Activated CD4-positive, alpha-beta T cell treated with anti-CD3 and anti-CD28 coated beads, Interleukin-2, amount 10 ng/mL, durations not matched to agents 24 days and 14 days (primary cell): ENCODE data around the gene KNG1. TPM values are rescaled to one million over a fixed set of nuclear protein-coding genes. Genes with fewer than 3 reads are reported as not detected.

Experiments
- DNase-seq: peaks from one replicate; pipeline ENCODE4 v3.0.0; 2022
- H3K27ac Mint-ChIP-seq: one replicate; pipeline ENCODE4 v1.8.0; 2022; ENCODE audit warnings: mild to moderate bottlenecking, mixed read lengths
- H3K27me3 Mint-ChIP-seq: one replicate; pipeline ENCODE4 v1.8.0; 2022; ENCODE audit warnings: mixed read lengths
- H3K36me3 Mint-ChIP-seq: one replicate; pipeline ENCODE4 v1.8.0; 2022; ENCODE audit warnings: low read depth, mild to moderate bottlenecking, mixed read lengths
- H3K4me1 Mint-ChIP-seq: one replicate; pipeline ENCODE4 v1.8.0; 2021; ENCODE audit warnings: mixed read lengths
- H3K4me3 Mint-ChIP-seq: one replicate; pipeline ENCODE4 v1.8.0; 2022; ENCODE audit warnings: mild to moderate bottlenecking, moderate library complexity, mixed read lengths
- H3K9me3 Mint-ChIP-seq: one replicate; pipeline ENCODE4 v1.8.0; 2021; ENCODE audit warnings: mixed read lengths
- intact Hi-C: fragments of 100-400 bp; cut with micrococcal nuclease; formaldehyde crosslinking; loops from one replicate; pipeline ENCODE4 v1.15.1; 2023
- total RNA-seq: library from RNA; stranded (reverse); gene quantifications from 2 replicates; pipeline ENCODE4 v1.2.3, GENCODE V29; 2022

KNG1 gene
- total RNA-seq, 1 donor from 2014 or later: not detected

- Mint-ChIP-seq H3K4me1 (peaks cover 2% of the 10 kb centered on the region), H3K4me3 (no peak overlapping the region), H3K36me3 (no peaks in the 10 kb centered on the region), H3K27ac (no peak overlapping the region), H3K27me3 (peaks cover 4% of the 10 kb centered on the region), H3K9me3 (no peaks in the 10 kb centered on the region)
- no peak for DNase-seq
- intact Hi-C loops: no loop called here
Observed at GRCh38 chr3:186742618-186743380, 25.6 kb downstream of the KNG1 start.

GRCh38 chr3:186743666-186744065 lies 26.5 kb downstream of the KNG1 start:
- DNase-seq: no peak
- Mint-ChIP-seq H3K27ac (no peak overlapping the region), H3K4me1 (peaks cover 4% of the 10 kb centered on the region), H3K4me3 (no peak overlapping the region), H3K27me3 (peaks cover 4% of the 10 kb centered on the region), H3K9me3 (no peaks in the 10 kb centered on the region), H3K36me3 (no peaks in the 10 kb centered on the region)
- intact Hi-C loops: no loop called here

DNA sequence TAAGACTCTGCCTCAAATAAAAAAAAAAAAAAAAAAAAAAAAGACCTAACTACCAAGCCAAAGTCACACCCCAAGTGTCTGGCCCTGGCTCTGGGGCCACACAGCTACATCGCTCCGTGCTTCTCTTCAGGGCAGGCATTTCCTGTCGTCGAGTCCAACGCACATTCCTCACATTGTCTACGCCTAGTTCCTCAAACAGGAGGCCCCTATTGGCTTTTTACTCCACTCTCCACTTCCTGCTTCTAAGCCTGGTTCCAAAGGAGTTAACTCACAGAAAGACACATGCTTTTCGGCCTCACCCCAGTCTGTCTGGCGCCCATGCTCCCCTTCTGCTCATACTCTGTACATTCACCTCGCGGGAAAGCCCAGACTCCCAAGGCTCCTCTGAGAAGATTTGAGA lies 28.8 kb downstream of the KNG1 start:
- no peak for DNase-seq
- Mint-ChIP-seq H3K4me3 (no peak overlapping the region), H3K9me3 (no peaks in the 10 kb centered on the region), H3K4me1 (peaks cover 4% of the 10 kb centered on the region), H3K36me3 (no peaks in the 10 kb centered on the region), H3K27me3 (peaks cover 4% of the 10 kb centered on the region), H3K27ac (no peak overlapping the region)
- intact Hi-C loops: no loop called here

DNA sequence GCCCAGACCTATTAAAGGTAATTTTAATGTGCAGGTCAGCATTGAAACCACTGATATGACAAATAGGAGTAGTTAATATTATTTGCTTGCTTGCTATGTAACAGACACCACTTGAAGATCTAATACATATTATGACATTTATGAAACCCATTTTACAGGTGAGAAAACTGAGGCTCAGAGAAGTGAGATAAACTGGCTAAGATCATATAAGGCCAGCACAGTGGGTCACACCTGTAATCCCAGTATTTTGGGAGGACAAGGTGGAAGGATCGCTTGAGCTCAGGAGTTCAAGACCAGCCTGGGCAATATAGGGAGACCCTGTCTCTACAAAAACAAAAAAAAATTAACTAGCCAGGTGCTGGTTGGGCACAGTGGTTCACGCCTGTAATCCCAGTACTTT lies 33.2 kb downstream of the KNG1 start:
- Mint-ChIP-seq H3K36me3 (no peaks in the 10 kb centered on the region), H3K4me1 (peaks cover 9% of the 10 kb centered on the region), H3K27ac (no peak overlapping the region), H3K27me3 (no peaks in the 10 kb centered on the region), H3K4me3 (no peak overlapping the region), H3K9me3 (no peaks in the 10 kb centered on the region)
- intact Hi-C loops: no loop called here
- DNase-seq: no peak

DNA sequence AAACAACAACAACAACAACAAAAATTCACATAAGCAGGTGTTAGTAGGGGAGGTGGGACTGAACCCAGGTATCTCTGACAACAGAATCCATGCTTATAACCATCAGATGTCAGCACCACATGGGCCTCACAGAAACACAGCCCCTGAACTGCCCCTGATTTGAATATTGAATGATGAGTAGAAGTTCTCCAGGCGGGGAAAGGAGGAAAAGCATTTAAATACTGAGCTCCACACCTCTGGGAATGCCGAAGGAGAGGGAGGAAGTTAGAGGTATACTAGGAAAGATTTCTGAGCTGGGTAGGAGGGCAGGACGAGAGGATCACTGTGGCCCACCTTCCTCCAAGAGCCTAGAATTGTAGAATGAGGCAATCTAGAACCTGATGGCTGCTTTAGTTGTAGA lies 34.3 kb downstream of the KNG1 start:
- Mint-ChIP-seq H3K4me1 (peaks cover 7% of the 10 kb centered on the region), H3K36me3 (no peaks in the 10 kb centered on the region), H3K27me3 (no peaks in the 10 kb centered on the region), H3K27ac (no peak overlapping the region), H3K9me3 (no peaks in the 10 kb centered on the region), H3K4me3 (no peak overlapping the region)
- intact Hi-C loops: no loop called here
- no peak for DNase-seq

DNA sequence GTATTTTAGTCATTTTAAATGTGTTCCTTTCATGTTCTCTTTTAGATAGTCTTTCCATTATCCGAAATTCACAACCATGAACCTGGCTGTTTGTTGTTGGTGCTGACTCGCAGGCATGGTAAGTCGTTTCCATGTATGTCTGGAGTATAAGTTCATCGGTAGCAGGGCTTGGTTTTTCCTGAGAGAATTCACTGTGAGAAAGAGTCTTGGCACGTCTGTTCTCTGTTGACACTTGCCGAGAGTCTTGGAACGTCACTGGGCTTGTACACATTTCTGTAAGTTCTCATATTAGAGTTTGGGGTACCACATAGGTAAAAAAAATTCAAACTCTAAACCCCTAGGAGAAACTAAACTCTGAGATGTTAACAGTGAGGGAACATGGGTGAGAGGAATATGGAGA lies 36.8 kb downstream of the KNG1 start:
- H3K9me3 Mint-ChIP-seq: no peaks in the 10 kb centered on the region
- H3K4me3 Mint-ChIP-seq: no peak overlapping the region
- peaks cover 3% of the 10 kb centered on the region for H3K27me3 Mint-ChIP-seq
- intact Hi-C loops: no loop called here
- no peaks in the 10 kb centered on the region for H3K36me3 Mint-ChIP-seq
- H3K4me1 Mint-ChIP-seq: peaks cover 5% of the 10 kb centered on the region
- H3K27ac Mint-ChIP-seq: no peak overlapping the region
- DNase-seq: no peak

DNA sequence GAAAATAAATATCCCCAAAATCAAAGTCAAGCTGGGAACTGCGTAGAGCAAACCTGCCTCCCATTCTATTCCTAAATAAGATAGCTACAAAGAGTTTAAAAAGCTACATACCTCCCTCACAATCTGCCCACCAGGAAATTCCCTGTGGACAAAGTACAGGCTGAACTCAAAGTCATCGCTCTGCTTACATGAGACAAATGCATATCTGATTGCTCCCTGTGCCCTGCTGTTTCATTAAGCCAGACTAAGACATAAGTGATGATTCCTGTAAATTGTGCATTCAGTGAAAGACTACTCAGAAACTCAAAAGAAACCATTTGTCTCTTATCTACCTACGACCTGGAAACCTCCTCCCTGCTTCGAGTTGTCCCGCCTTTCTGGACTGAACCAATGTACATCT lies 37.7 kb downstream of the KNG1 start:
- Mint-ChIP-seq H3K27ac (no peak overlapping the region), H3K27me3 (peaks cover 3% of the 10 kb centered on the region), H3K36me3 (no peaks in the 10 kb centered on the region), H3K4me3 (no peak overlapping the region), H3K9me3 (no peaks in the 10 kb centered on the region), H3K4me1 (peaks cover 5% of the 10 kb centered on the region)
- intact Hi-C loops: no loop called here
- DNase-seq: no peak

- H3K4me1 Mint-ChIP-seq: peaks cover 8% of the 10 kb centered on the region
- no peak overlapping the region for H3K27ac Mint-ChIP-seq
- peaks cover 3% of the 10 kb centered on the region for H3K27me3 Mint-ChIP-seq
- DNase-seq: no peak
- intact Hi-C loops: no loop called here
- H3K9me3 Mint-ChIP-seq: no peaks in the 10 kb centered on the region
- H3K4me3 Mint-ChIP-seq: no peak overlapping the region
- no peaks in the 10 kb centered on the region for H3K36me3 Mint-ChIP-seq
Observed at GRCh38 chr3:186757214-186757613, 40.1 kb downstream of the KNG1 start.

DNA sequence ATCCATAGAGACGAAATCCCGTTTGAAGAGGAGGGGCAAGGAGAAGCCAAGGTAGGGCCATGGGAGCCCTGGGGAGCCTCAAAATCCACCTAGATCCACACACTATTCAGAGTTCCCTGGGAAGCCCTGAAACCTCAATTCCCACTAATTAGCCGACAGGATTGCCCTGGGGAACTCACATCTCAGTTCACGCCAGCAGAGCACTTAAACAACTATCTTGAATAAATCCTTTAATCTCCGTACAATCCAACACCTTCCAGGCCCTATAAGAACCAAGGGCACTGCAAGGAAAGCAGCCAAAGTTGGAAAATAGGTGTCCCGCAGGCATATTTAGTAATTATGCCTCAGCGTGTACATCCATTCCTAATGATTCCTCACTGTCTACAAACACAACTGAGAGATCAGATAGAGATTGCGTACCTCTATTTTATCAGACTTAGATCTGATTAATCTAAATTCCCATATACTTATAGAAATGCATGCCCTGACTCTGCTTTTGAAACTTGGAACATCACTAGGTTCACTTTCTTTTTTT lies 40.6 kb downstream of the KNG1 start:
- Mint-ChIP-seq H3K4me3 (no peak overlapping the region), H3K27ac (no peak overlapping the region), H3K36me3 (no peaks in the 10 kb centered on the region), H3K27me3 (peaks cover 3% of the 10 kb centered on the region), H3K4me1 (peaks cover 8% of the 10 kb centered on the region), H3K9me3 (no peaks in the 10 kb centered on the region)
- no peak for DNase-seq
- intact Hi-C loops: no loop called here

- H3K36me3 Mint-ChIP-seq: no peaks in the 10 kb centered on the region
- intact Hi-C loops: no loop called here
- H3K4me1 Mint-ChIP-seq: peaks cover 3% of the 10 kb centered on the region
- H3K27me3 Mint-ChIP-seq: peaks cover 3% of the 10 kb centered on the region
- H3K27ac Mint-ChIP-seq: no peak overlapping the region
- no peak for DNase-seq
- no peaks in the 10 kb centered on the region for H3K9me3 Mint-ChIP-seq
- no peak overlapping the region for H3K4me3 Mint-ChIP-seq
Observed at GRCh38 chr3:186759231-186759930, 42.2 kb downstream of the KNG1 start.

- no peaks in the 10 kb centered on the region for H3K9me3 Mint-ChIP-seq
- H3K27ac Mint-ChIP-seq: no peak overlapping the region
- H3K4me3 Mint-ChIP-seq: no peak overlapping the region
- peaks cover 3% of the 10 kb centered on the region for H3K4me1 Mint-ChIP-seq
- intact Hi-C loops: no loop called here
- no peak for DNase-seq
- H3K27me3 Mint-ChIP-seq: peaks cover 3% of the 10 kb centered on the region
- H3K36me3 Mint-ChIP-seq: no peaks in the 10 kb centered on the region
Observed at GRCh38 chr3:186760141-186760833, 43.1 kb downstream of the KNG1 start.

DNA sequence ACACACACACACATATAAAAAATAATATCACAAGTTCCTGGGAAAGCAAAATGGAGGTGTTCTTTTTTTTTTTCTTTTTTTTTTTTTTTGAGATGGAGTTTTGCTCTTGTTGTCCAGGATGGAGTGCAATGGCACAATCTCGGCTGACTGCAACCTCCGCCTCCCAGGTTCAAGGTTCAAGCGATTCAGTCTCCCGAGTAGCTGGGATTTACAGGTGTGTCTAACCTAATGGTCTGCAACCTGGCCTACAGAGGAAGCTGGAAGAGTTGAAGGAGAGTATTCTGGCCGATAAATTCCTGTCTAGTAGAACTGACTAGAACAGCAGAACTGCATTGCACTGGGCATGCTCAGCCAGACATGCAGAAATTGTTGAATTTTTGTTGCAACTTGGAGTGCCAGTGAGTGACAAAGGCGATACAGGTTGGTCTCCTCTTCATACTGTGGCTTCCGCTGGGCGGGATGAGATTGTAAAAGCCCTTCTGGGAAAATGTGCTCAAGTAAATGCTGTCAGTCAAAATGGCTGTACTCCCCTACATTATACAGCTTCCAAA lies 43.8 kb downstream of the KNG1 start:
- H3K27me3 Mint-ChIP-seq: peaks cover 3% of the 10 kb centered on the region
- no peak for DNase-seq
- no peak overlapping the region for H3K4me3 Mint-ChIP-seq
- H3K4me1 Mint-ChIP-seq: peaks cover 3% of the 10 kb centered on the region
- intact Hi-C loops: no loop called here
- H3K36me3 Mint-ChIP-seq: no peaks in the 10 kb centered on the region
- no peak overlapping the region for H3K27ac Mint-ChIP-seq
- H3K9me3 Mint-ChIP-seq: no peaks in the 10 kb centered on the region

GRCh38 chr3:186772281-186772694 lies 55.1 kb downstream of the KNG1 start:
- no peaks in the 10 kb centered on the region for H3K9me3 Mint-ChIP-seq
- no peaks in the 10 kb centered on the region for H3K36me3 Mint-ChIP-seq
- H3K4me1 Mint-ChIP-seq: peaks cover 9% of the 10 kb centered on the region
- H3K4me3 Mint-ChIP-seq: peak overlapping the region; percentile 90
- H3K27ac Mint-ChIP-seq: peak overlapping the region; percentile 97
- intact Hi-C loops: loop anchor here (1.0 to 5.0 kb wide), 2 partner anchors 11 to 35 kb away; partner anchors contain the start of genes EIF4A2 and RFC4
- peaks cover 3% of the 10 kb centered on the region for H3K27me3 Mint-ChIP-seq
- DNase-seq: no peak
